Neuron (in vitro differentiated cells): Measurements from ENCODE around the gene PPFIBP1.
"Not testable (repeated sequence)": the region's sequence is repeated elsewhere in the genome, so short reads cannot be mapped to it uniquely, and the experiment has no call there.

Source experiments
- H2AFZ ChIP-seq: one replicate; pipeline ENCODE4 v1.6.1; 2013; ENCODE audit warnings: low read depth, mild to moderate bottlenecking, inconsistent platforms, low read length, moderate library complexity
- H3K27me3 ChIP-seq: one replicate; pipeline ENCODE4 v1.6.1; 2013; ENCODE audit warnings: low read length; ENCODE audit not compliant: insufficient read depth
- H3K36me3 ChIP-seq: one replicate; pipeline ENCODE4 v1.6.1; 2013; ENCODE audit warnings: low read length; ENCODE audit not compliant: insufficient read depth
- H3K4me1 ChIP-seq: one replicate; pipeline ENCODE4 v1.6.1; 2013; ENCODE audit warnings: low read length; ENCODE audit not compliant: insufficient read depth
- H3K4me3 ChIP-seq: 2 replicates; pipeline ENCODE4 v1.5.1; 2013; ENCODE audit warnings: mild to moderate bottlenecking, low read length, moderate library complexity
- H3K9me3 ChIP-seq: one replicate; pipeline ENCODE4 v1.6.1; 2013; ENCODE audit warnings: low read length

PPFIBP1 gene

GRCh38 chr12:27535318-27535717, 11.3 kb downstream of the PPFIBP1 start:
- Histone ChIP-seq H3K27me3 (no peaks in the 10 kb centered on the region), H2AFZ (no peak overlapping the region)

GRCh38 chr12:27537855-27538675, 14.1 kb downstream of the PPFIBP1 start:
- H3K36me3 ChIP-seq: peaks cover 3% of the 10 kb centered on the region
- no peak overlapping the region for H3K4me3 ChIP-seq
- H3K9me3 ChIP-seq: no peaks in the 10 kb centered on the region
- H3K27me3 ChIP-seq: no peaks in the 10 kb centered on the region
- H3K4me1 ChIP-seq: peaks cover 7% of the 10 kb centered on the region
- no peak overlapping the region for H2AFZ ChIP-seq

More at GRCh38 chr12:27535318-27535717, 11.3 kb downstream of the PPFIBP1 start:
- Histone ChIP-seq H3K36me3 (peaks cover 3% of the 10 kb centered on the region), H3K4me1 (peaks cover 7% of the 10 kb centered on the region), H3K4me3 (no peak overlapping the region), H3K9me3 (no peaks in the 10 kb centered on the region)

DNA sequence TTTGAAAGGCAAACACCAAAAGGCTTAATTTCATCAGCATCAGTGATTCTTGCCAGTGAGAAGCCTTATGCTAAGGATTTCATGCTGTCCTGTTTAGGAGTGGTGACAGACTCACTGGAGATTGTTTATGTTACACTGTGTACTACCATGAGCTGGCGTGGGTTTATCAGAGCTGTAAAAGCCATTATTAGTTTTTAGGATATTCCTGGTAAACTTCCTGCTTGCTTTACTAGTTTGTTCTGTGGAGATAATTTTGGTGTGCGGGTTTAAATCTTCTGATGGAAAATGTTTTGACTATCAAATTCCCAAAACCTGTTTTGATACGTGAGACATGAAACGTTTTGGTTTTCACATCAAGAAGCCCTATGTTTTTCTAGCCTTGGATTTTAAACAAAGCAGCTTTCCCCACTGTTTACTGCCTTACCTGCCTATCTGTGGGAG, 15.2 kb downstream of the PPFIBP1 start:
- Histone ChIP-seq H2AFZ (no peak overlapping the region), H3K4me3 (no peak overlapping the region), H3K27me3 (no peaks in the 10 kb centered on the region), H3K36me3 (peaks cover 3% of the 10 kb centered on the region), H3K4me1 (peaks cover 6% of the 10 kb centered on the region), H3K9me3 (no peaks in the 10 kb centered on the region)

DNA sequence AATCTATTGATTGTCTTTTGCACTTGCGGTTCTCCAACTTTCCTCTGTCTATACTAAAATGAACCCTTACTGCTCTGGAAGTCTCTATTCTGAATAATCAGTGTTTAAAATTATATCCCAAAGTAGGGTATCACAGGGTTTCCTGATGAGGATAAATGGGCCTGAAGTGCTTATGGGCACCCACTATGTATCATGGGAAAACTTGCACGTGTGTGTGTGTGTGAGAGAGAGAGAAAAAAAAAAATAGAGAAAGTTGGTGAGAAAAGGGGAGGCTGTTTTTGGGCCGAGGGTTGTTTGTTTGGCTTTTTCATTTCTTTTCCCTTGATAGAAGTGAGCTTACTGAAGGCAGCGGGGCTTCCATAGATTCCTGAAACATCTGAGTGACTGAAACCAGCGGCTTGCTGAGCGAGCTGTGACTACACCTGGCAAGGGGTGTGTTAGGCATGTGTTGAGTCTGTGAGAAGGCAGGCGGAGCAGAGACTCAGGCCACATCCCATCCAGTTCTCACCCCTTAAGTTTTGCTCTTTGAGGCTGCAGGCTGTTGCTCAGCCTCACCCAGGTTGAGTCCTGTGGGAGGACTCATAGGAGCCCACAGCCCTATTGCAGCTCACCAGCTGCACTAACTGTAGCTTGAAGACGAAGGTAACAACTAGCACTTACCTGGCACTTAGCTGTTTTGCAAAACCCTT, 17.2 kb downstream of the PPFIBP1 start:
- Histone ChIP-seq H3K36me3 (no peaks in the 10 kb centered on the region), H3K9me3 (no peaks in the 10 kb centered on the region), H3K4me1 (no peaks in the 10 kb centered on the region), H3K4me3 (no peak overlapping the region), H3K27me3 (no peaks in the 10 kb centered on the region), H2AFZ (no peak overlapping the region)

DNA sequence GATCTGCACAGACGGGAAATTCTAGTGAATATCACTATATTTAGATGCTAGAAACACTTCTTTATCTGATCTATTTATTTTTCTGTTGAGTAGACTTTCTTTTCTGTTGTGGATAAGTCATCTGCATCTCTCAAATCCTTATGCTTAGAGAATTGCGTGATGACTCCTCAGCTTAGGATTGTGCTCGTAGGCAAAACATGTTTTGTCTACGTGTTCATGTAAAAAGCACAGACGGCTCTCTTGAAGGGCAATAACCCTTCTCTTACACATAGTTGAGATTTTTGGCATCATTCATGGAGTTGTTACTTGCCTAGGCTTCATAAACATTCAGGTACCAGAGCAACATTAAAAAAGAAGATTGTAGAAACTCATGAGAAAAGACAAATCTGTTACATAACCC, 18.6 kb downstream of the PPFIBP1 start:
- Histone ChIP-seq H2AFZ (no peak overlapping the region), H3K36me3 (no peaks in the 10 kb centered on the region), H3K27me3 (no peaks in the 10 kb centered on the region), H3K4me1 (no peaks in the 10 kb centered on the region), H3K9me3 (no peaks in the 10 kb centered on the region), H3K4me3 (no peak overlapping the region)

DNA sequence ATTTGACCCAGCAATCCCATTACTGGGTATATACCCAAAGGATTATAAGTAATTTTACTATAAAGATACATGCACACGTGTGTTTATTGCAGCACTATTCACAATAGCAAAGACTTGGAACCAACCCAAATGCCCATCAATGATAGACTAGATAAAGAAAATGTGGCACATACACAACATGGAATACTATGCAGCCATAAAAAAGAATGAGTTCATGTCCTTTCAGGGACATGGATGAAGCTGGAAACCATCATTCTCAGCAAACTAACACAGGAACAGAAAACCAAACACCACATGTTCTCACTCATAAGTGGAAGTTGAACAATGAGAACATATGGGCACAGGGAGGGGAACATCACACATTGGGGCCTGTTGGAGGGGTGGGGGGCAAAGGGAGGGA, 20.9 kb downstream of the PPFIBP1 start:
- not testable (repeated sequence) for H2AFZ ChIP-seq, H3K4me3 ChIP-seq, H3K27me3 ChIP-seq, H3K36me3 ChIP-seq, H3K4me1 ChIP-seq, H3K9me3 ChIP-seq

- H3K27me3 ChIP-seq: no peaks in the 10 kb centered on the region
- no peaks in the 10 kb centered on the region for H3K4me1 ChIP-seq
- no peak overlapping the region for H2AFZ ChIP-seq
- H3K9me3 ChIP-seq: no peaks in the 10 kb centered on the region
- H3K36me3 ChIP-seq: no peaks in the 10 kb centered on the region
- H3K4me3 ChIP-seq: no peak overlapping the region
Observed at GRCh38 chr12:27545665-27546064, 21.7 kb downstream of the PPFIBP1 start.

GRCh38 chr12:27547592-27547991, 23.6 kb downstream of the PPFIBP1 start:
- no peaks in the 10 kb centered on the region for H3K9me3 ChIP-seq
- no peaks in the 10 kb centered on the region for H3K4me1 ChIP-seq
- no peak overlapping the region for H2AFZ ChIP-seq
- no peaks in the 10 kb centered on the region for H3K27me3 ChIP-seq
- H3K4me3 ChIP-seq: no peak overlapping the region
- no peaks in the 10 kb centered on the region for H3K36me3 ChIP-seq

GRCh38 chr12:27548301-27549199, 24.5 kb downstream of the PPFIBP1 start:
- Histone ChIP-seq H2AFZ (no peak overlapping the region), H3K9me3 (no peaks in the 10 kb centered on the region), H3K36me3 (no peaks in the 10 kb centered on the region), H3K4me1 (no peaks in the 10 kb centered on the region), H3K27me3 (no peaks in the 10 kb centered on the region), H3K4me3 (no peak overlapping the region)

DNA sequence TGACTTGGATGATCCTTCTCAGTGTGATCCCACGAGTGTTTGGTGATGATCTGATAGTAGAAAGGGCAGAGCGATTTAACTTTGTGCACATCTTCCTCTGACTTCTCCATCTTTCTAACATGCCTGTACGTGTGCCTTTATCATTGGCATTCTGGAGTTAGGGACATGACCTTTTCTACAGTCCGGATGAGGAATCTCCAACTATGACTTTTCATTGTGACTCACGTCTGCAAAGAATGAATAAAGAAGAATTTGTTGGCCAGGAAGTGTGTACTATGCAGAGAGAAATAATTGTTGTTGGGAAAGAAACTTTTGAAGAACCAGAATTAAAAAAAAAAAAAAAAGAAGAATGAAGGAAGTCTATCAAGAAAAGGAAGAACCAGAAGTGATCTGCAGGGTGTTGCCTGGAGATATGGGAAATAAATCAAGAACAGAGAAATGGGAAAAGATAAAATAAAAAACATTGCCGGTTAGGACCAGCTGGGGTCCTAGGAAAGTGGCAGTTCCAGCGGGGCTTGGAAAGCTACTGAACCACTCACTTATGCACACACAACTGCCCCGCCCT, 25.3 kb downstream of the PPFIBP1 start:
- no peaks in the 10 kb centered on the region for H3K27me3 ChIP-seq
- no peak overlapping the region for H3K4me3 ChIP-seq
- H2AFZ ChIP-seq: no peak overlapping the region
- no peaks in the 10 kb centered on the region for H3K36me3 ChIP-seq
- no peaks in the 10 kb centered on the region for H3K9me3 ChIP-seq
- peaks cover under 1% of the 10 kb centered on the region for H3K4me1 ChIP-seq

GRCh38 chr12:27549801-27550652, 26.0 kb downstream of the PPFIBP1 start:
- H3K9me3 ChIP-seq: no peaks in the 10 kb centered on the region
- no peak overlapping the region for H3K4me3 ChIP-seq

DNA sequence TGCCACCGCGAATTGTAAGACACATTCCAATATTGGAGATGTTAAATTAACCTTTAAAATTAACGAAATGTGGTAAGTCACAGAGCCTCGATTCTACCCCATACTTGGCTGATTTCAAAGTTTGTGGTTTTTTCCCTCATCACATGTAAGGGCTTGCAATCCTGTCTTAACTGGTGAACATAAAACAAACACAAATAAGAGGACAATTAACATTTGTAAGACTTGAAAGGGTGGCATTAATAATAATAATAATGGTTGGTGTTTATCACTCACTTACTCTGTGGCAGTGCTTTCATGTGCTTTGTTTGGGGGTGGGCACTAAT, 26.6 kb downstream of the PPFIBP1 start:
- H3K4me1 ChIP-seq: peaks cover 7% of the 10 kb centered on the region
- no peak overlapping the region for H2AFZ ChIP-seq
- no peak overlapping the region for H3K4me3 ChIP-seq
- H3K36me3 ChIP-seq: no peaks in the 10 kb centered on the region
- H3K27me3 ChIP-seq: no peaks in the 10 kb centered on the region
- no peaks in the 10 kb centered on the region for H3K9me3 ChIP-seq

More at GRCh38 chr12:27549801-27550652, 26.0 kb downstream of the PPFIBP1 start:
- Histone ChIP-seq H3K4me1 (peaks cover 7% of the 10 kb centered on the region), H3K27me3 (no peaks in the 10 kb centered on the region), H2AFZ (no peak overlapping the region), H3K36me3 (no peaks in the 10 kb centered on the region)
